T-helper 22 cell (primary cell): ENCODE data around the gene DNMT3A.

Source experiments
- DNase-seq: peaks from one replicate; pipeline ENCODE4 v3.0.0-alpha.2; 2020; ENCODE audit warnings: low read depth

The DNMT3A gene

DNA sequence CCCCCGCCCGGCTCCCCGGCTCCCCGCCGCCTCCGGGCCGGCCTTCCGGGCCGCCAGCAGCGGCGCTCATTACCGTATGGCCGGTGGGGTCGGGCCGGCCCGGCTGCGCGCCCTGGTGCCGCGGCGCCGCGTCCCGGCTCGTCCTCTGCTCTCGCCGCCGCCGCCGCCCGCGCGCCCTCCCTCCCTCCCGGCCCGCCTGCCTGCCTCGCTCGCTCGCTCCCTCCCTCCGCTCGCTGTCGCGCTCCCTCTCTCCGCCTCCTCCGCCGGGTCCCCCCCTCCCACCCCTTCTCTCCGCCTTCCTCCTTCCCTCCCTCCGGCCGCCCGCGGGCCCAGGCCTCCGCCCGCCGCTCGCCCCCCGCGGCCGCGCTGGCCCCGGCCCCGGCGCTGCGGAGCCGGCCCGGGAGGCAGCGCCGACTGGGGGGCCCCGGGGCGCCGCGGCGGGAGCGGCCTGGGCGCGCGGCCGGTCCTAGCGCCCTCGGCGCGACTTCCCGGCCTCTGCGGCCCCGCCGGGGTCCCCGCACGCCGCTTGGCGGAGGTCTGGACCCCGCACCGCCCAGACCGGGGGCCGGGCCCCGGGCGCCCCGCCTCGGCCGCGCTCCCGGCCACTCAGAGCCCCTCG lies at the start of gene DNMT3A:
DNMT3A (minus strand) TSS at position 173 of the 619 bp plus-strand sequence. CDS start 27,941 bp downstream, outside the sequence.
- DNase-seq: peak; percentile 25

DNA sequence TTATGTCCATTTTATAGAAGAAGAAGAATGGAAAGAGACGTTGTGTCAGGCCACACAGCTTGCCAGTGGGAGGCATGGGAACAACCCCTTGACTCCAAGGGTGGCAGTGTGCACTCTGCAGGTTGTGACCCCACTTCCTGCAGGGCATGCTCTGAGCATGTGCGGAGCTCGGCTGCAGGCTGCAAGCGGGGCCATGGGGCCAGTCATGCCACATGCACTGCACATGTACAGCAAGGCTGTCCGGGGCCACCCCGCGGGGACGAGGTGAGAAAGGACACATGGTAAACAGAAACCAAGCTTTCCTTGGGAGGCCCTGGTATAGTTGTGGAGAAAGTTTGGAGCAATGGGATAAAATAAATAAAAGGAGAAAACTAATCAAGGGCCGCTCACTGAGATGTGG lies 47.4 kb upstream of the DNMT3A start:
- no peak for DNase-seq

DNA sequence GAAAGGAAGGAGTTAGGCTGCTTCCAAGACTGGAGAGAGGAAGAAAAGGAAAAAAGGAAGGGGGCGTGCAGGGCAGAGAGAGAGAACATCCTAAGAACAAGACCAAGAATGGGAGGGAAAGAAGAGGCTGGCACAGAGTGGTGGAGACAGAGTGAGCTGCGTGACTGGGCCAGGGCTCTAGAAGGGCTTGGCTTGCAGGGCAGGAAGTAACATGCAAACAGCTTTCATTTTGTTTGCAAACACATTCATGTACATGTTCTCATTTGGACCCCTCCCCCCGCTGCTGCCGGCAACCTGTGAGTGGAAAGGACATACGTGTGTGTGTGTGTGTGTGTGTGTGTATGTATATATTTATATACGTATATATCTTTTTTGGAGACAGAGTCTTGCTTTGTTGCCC lies 46.8 kb upstream of the DNMT3A start:
- no peak for DNase-seq

DNA sequence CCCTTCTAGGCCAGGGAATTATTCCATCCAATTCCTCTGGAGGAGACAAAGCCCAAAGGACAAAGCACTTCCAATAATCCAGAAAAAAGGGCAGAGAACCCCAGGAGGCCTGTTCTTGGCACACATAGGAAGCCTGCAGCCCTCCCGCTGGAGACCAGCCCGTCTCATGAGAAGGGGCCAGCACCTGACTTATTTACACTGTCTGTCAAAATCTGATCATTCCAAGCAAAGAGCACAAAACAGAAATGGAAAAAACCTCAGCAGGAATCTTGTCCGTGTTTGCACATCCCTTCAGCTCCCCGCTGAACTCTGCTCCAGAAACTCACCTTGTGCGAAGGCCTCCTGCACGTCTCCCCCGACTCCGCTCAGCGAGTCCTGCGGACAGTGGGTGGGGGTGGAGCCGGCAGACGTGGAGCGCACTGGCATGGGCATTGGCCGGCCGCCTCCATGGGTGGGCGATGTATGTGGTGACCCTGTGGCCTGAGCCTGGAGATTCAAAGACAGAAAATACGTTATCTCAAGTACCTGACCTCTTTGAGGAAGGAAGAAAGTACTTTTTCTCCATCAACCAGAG lies 46.2 kb upstream of the DNMT3A start:
- no peak for DNase-seq

DNA sequence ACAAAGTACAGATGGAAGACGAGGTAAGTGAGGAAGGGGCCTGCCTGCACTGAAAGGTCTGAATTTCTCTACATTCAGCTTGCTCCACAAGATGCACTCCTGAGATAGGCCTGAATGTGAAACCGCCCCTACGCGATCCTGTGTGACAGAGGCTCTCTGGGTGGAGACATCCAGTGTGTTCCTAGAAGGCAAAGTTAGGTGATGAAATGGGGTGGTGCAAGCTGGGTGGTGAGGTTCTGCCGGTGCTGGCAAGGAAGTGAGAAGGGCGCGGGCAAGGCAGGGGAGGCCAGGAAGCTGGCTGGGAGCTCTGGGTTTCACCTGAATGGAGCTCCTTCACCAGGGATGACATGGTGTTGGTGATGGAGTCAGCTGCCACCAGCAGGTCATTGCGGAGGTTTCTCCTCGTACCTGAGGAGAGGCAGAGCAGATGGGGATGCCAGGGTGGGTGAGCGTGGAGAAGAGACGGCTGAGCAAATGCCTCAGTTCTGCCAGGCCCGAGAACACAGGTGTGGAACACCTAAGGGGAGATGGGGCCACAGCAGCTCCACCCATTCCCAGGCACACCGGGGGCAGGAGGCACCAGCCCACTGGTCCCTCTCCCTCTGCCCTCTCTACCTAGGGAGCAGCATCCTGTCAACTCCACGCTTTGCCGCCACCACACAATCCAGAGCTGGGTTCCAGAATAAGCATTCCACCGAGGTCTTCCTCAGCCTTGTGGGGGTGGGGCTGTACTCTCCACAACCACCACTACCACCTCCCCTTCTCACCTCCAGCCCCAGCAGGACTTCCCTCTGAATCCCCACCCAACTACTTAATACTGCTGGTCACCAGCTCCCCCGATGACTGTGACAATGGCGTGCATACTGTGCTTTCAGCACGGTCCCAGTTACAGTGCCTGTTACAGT lies 45.5 kb upstream of the DNMT3A start:
- no peak for DNase-seq

DNA sequence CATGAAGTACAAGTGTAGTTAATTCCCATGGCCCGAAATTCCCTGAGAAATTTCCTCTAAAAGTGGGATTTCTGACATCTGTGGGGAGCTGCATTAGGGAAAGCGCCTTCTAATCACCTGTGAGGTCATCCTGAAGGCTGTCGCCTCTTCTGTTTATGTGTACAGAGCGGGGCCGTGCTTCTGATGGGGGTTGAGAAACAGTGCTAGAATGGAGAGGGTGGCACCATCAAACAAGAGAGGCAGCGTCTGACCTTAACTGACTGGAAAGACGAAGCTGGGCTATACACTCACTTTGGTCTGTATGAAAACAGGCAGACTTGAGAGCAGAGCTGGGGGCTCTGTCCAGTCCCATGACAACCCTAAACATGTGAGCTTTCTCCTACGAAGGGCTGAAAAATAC lies 44.2 kb upstream of the DNMT3A start:
- no peak for DNase-seq

DNA sequence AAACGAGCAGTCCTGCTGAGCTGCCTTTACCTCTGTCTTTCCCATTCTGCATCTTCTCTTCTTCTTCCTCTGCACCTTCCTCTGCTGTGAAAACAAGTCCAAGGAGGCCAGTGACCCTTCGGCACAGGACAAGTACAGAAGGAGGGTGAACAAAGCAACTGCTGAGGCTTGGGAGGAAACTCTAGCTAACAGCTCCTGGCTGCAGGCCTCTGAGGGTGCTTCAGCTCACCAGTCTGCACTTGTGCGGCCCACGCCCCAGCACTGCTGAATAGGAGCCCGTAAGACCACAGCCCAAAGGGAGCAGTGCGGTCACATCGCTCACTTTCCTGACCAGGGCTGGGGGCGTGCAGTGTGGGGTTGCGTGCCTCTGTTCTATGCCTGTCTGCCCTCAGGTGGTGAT lies 42.1 kb upstream of the DNMT3A start:
- no peak for DNase-seq

DNA sequence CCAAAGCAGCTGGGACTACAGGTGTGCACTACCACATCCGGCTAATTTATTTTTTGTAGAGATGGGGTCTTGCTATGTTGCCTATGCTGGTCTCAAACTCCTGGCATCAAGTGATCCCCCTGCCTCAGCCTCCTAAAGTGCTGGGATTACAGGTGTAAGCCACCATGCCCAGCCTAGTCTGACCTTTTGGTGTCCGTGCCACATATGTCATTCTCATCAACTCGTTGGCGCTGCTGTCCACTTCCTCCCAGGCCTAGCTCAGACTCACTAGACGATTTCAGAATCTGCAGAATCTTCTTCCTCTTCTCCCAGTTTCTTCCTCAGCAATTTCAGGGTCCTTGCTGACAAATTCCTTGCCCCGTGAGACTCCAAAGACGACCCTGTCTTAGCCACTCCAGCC lies 39.8 kb upstream of the DNMT3A start:
- no peak for DNase-seq

DNA sequence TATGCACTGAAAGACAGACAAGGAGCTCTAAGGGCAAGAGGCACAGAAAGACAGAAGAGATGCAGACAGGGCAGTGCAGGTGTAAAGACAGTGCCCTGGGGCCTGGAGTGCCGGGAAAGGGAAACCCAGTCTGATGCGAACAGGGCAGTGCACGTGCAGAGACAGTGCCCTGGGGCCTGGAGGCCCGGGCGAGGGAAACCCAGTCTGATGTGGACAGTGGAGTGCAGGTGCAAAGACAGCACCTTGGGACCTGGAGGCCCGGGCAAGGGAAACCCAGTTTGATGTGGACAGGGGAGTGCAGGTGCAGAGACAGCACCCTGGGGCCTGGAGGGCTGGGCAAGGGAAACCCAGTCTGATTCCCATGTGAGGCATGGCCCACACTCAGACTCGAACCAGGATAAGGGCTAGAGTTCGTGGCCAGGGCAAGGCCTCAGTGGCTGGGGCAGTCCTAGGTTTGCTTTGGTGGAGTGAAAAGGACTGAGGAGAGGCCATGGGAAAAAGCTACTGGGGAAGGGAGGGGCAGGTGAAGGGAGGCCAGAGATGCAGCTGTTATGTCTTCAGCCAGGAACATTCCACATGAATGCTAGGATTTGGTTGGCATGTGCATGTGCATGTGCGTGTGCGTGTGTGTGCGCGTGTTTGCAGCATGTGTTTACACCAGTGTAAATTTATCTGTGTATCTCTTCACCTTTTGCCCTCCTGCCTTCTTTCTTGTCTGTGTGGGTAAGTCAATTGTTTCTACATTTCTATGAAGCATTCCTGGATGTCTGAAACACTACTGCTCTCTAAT lies 39.1 kb upstream of the DNMT3A start:
- no peak for DNase-seq

DNA sequence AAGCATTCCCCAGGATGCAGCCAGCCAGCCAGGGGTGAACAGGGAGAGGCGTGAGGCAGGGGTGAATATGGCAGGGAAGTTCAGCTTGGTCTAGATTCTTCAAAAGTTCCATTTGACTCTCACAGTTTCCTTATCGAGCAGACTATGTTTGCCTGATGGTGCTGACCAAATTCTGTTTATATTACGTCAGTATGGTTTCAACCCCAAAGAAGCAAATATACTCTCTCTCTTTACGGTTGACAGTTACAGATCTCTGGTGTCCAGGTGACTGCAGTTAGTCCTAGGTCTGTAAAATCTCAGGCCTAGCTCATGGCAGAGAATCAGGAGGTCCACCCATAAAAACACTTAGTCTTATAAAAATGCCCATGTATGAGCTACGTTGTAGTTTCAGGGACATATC lies 38.3 kb upstream of the DNMT3A start:
- DNase-seq: no peak

DNA sequence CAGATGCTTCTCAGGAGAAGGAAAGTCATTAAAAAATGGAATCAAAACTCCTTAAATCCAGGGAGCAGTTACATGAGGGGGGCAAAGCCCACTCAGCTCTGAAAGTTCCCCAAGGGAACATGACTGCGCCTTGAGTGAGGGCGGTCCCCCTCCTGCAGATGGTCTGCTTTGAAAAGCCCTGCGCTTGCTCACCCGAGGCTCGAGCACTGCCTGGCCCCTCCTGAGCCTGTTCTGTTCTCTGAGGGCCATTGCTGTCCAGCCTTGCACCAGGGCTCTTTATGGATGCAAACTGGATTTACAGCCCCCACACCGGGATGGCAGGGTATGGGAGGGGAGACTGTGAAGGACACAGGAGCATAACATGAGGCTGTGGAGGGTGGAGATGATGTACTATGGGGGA lies 37.8 kb upstream of the DNMT3A start:
- no peak for DNase-seq

DNA sequence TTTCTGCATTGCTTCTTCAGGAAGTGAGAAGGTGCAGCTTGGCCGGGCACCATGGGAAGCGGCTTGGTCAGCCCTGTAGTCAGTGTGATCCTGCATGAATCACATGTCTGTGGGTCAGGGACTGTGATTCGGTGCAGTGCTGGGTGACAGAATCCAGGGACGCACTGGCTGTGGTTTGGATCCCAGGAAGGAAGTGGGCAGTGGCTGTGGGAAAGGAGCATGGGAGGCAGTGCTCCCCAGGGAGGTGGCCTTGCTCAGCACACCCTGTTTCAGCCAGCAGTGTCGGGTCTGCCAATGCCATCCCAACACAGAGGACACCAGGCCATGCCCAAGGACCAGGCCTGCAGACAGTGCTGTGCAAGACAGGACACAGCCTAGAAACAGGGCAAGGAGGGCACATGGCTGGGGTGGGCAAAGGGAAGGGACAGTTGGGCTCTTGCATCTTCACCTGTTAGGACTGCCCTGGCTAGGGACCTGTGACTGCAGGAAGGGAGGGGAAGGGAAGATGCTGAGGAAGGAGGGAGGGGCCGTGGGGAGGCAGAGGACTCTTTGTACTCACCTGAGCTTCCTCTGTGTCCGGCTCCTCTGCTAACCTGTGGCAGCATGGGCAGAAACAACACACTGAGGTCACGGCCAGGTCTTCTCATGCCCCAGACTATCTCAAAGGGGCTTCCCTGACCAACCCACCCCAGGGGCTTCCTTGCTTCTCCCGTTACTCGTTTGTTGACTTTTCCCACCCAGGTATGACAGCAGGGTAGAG lies 37.2 kb upstream of the DNMT3A start:
- DNase-seq: no peak

DNA sequence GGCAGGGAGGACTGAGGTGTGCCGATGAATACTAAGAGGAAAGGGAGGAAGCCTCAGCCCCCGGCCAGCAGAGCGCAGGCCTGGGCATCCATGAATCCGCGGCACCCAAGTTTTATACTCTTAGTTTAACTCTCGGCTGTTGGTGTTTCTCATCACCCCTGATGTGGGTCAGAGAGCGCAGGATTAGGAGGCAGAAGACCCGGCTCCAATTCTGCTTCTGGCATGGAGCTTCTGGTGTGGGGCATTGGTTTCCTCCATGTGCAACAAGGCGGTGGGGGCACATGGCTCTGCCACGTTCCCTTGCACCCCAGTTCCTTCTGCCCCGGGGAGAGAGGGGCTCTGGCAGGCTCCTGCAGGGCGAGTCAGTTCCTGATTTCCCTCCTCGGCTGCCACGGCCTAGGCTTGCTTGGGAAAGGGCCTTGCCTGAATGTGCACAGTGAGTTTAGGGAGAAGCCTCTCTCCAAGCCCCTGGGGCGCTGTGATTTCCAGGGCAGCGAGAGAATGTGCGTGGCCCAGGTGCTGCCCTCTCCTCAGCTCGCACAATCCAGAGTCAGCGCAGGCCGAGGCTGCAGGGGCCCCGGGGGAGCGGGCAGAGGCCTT lies 36.2 kb upstream of the DNMT3A start:
- no peak for DNase-seq

DNA sequence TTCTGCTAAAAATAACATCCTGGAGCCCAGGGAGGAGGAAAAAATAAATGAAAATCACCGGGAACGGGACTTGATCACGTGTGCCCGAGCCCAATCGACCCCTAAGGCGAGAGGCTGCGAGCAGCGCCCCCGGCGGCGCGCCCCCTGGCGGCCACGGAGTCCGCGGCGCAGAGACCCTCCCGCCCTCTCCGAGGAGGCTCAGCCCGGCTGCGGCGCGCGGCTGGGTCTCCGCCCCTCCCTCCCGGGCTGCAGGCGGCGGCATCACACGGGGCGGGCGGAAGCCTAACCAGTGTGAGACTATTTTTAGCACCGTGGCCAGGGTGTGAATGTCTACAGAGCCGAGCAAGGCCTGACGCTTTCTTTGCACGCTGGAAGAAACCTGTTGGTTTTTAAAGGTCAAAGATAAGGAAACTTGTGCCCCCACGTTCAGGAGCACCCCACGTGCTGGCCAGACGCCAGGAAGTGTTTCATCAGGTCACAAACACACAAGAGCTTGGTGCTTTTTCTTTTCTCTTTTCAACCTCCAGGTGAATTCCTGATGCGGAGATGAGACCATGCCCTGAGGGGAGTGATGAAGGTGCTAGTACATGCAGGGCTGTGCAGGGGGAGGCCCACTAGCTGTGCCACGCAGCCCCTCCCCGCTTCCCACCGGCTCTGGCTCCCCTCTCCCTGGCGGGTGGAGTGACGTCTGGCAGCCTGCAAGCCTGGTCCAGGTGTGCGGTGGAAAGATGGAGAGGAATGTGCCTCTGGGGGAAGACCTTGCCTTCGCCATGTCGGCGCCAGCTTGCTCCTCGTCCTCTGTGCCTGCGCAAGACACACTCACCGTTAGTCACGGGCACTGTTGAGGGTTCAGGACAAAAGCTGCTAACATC lies 35.3 kb upstream of the DNMT3A start:
- peak; percentile 80 for DNase-seq

DNA sequence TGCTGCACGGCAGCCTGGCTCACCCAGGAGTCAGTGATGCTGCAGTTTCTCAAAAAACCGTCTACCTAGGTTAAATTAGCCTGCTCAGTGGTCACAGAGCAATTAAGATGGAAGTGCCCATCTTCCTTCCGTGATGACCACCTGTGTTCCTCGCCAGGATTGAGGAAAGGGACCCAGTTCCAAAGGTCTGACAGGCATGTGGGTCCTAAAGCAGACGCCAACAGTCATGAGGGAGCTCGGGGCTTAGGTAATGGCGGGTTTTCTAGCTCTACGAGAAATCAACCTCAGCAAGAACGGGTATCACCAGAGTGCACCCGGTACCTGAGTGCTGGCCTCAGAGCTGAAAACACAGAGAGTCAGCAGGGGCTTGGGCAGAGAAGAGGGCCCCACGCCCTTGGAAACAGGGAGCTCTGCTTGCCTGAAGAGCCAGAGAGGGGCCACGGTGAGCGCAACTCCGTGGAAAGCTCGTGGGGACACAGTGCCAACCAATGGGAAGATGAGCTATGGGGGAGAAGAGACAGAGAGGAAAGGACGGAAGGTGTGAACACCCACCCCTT lies 34.3 kb upstream of the DNMT3A start:
- DNase-seq: no peak

DNA sequence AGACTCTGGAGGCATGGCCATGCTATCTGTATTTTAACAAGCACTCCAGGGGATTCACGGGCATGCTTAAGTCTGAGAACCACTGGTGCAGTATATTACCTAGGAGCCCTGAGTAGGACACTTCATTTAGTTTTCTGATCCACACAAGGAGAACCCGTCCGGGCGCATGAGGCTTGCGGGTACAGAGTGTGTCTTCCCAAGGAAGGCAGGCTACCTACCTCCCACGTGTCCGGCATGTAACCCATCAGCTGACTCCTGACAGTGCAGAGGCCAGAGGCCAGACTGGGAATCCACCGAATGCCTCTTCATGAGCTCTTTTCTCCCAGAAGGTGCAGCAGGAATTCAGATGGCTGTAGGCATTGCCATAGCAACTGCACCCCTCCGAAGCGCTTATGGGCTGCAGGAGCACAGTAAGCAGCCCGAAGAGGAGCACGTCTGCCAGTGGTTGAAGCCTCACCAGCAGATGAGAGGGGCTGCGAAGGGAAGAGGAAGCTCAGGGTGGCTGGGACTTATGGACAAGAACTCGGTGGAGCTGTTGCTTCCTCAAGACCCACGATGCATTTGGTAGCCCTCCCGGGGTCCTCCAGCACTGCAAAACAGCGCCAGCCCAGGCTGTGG lies 33.8 kb upstream of the DNMT3A start:
- no peak for DNase-seq

DNA sequence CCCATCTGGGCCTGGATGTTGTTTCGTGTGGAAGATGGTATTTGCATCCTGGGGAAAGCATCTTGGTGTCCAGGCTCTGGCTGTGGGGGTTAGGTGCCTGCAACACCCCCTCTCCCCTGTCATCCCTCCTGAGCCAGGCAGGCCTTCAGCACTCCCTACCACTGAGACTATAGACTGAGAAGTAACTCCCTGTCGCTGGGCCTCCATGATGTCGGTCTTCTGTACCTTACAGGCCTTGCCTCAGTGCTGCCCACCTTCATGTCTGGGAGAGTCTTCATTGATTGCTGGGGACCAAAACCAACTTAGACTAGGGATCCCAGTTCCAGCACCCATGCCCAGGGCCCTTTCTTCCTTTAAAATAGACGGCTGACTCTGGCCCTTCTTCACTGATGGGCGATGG lies 33.1 kb upstream of the DNMT3A start:
- DNase-seq: no peak

DNA sequence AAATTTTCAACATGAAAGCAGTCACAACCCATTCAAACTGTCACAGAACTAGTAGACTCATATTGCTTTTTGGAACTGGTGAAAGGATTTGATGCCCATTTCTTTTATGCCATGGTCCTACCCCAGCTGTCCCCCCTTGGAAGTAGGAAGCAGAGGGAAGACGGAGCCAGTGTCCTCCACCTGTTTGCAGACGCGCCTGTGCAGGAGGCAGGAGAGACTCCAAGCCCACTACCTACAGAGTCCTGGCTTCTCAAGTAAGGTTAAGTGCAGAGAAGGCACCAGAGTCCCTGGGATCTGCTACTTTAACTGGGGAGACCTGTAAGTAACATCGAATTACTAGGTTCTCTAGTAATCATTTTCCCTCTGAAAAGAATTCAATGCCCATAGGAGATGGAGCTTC lies 32.7 kb upstream of the DNMT3A start:
- DNase-seq: no peak

DNA sequence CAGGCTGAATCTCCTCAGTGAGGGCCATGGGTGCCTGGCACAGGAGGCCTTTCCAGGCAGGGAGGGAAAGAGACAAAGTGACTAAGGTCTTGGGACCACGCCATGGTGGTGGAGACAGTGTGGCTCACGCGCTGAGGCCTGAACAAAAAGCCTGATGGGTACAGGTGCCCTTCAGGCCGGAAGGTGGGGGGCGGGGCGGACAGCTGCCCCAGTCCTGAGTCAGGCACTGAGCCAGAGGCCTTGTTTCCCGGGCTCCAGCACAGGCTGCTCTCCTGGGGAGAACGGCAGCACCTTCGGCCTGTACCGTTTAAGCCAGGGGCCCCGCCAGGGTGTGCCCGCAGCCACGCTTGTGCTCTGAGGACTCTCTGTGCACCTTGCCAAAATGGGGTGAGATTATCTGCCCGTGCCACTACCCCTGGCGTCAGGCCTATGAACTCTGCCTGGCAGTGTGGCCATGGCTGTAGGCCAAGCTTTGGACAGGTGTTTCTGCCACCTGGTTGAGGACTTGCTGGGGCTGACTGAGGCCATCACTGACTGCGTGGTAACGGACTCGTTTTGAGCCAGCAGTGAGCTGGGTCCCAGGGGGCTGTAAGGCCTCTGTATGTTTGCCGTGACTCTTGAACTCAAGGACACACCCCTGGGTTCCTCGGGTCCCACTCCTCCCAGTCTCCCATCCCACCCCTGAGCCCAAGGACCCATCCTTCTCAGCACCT lies 31.7 kb upstream of the DNMT3A start:
- no peak for DNase-seq
